Activated CD4-positive, CD25-positive, alpha-beta regulatory T cell (primary cell): Measurements from ENCODE around the gene TXNDC11.
A peak's percentile ranks its signal among the peaks of the same experiment; 100 is the strongest.

Experiments
- DNase-seq, 4 experiments: peaks; one replicate each; lab custom pipeline; 2025; lab: John Stamatoyannopoulos, UW

TXNDC11 gene

DNA sequence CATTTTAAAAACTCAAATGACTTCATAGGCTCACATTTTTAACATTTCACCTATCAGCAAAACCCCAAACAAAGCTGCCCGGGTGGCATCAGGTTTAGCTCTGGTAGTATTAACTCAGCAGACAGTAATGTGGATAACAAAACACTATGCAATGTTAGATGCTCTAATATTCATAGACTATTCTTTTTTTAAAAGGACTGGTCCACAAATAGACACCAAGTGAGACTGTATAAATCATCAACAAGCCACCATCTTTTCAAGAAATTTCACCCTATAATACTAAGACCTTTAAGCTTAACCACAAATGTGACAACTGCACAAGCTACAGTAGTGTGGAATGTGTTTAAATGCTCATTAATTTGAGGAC lies 54.2 kb downstream of the TXNDC11 start:
- DNase-seq = no peak

- DNase-seq = no peak
Measured at GRCh38 chr16:11687601-11688519, 54.8 kb downstream of the TXNDC11 start.

DNA sequence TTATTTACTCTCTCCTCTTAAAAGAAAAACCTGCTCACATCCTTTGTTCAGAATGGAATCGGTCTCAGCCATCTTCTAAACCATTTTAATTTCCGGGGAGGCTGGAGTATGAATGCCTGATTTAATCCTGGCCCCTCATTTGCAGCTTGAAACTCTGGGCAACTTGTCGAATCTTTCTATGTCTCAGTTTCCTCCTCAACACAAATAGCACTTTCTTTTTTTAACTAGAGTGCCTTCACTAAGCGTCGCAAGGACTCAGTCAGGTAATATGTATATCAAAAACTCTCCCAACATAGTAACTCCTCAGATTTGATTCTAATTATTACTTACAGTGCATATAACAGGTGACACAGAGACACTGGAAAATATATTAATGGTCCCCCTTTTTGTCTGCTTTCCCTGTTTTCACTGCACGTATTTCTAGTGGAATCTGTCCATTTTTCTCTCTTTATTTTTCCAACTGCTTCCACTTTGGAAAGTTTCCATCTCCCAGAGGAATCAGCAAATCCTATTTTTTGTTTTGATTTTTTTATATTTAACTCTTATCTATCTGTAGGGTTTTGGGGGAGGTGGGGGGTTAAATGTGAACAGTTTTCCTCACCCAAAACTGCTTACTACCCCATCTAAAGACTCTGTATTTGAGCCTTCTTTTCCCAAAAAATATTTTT lies 55.8 kb downstream of the TXNDC11 start:
- DNase-seq = no peak

DNA sequence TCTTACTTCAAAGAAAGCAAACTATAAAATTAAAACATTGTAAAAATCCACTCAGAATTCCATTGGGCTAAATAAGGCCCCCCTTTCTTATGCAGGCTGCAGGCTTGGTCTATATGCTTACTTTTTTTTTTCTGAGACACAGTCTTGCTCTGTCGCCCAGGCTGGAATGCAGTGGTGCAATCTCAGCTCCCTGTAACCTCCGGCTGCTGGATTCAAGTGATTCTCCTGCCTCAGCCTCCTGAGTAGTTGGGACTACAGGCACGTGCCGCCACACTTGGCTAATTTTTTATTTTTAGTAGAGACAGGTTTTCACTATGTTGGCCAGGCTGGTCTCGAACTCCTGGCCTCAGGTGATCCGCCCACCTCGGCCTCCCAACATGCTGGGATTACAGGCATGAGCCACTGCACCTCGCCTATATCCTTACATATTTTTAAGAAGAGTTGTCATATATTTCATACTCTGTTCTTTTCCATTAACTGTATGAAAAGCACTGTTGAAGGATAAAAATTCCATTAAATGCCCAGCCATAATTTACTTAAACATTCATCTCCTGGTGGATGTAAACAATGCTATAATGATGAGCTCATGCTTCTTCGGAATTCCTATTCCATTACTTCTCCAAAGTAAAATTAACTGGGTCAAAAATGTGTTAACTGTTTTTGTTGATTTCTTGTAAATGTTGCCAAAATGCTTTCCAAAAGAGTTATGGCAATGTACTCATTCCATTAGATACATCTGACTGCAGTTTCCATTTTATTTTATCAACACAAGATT lies 56.6 kb downstream of the TXNDC11 start:
- DNase-seq = no peak

GRCh38 chr16:11684231-11685025 lies 58.2 kb downstream of the TXNDC11 start:
- DNase-seq = no peak

GRCh38 chr16:11683145-11683544 lies 59.5 kb downstream of the TXNDC11 start:
- DNase-seq = no peak

DNA sequence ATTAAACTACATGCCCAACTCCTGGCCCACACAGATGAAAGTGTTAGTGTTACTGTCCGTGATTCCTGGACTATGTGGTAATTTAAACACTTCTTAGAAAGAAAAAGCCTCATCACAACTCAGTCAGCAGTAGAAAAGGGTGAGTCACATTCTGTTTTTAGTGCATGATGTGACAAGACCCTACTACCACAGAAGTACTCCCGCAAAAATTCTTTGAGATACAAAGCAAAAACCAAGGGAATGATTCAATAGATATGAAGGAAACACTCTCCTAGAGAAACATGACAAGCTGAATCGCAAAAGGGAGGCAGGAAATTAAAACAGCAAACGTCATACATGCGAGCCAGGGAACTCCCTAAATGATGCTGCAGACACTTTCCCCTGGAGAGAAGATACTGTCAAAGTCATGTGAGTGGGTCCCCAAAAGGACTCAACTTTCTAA lies 60.0 kb downstream of the TXNDC11 start:
- DNase-seq = no peak

GRCh38 chr16:11681976-11682654 lies 60.5 kb downstream of the TXNDC11 start:
- no peak for DNase-seq

- no peak for DNase-seq
Measured at GRCh38 chr16:11681556-11681955, 61.1 kb downstream of the TXNDC11 start.

GRCh38 chr16:11679941-11680911 lies 62.4 kb downstream of the TXNDC11 start:
- DNase-seq = no peak

DNA sequence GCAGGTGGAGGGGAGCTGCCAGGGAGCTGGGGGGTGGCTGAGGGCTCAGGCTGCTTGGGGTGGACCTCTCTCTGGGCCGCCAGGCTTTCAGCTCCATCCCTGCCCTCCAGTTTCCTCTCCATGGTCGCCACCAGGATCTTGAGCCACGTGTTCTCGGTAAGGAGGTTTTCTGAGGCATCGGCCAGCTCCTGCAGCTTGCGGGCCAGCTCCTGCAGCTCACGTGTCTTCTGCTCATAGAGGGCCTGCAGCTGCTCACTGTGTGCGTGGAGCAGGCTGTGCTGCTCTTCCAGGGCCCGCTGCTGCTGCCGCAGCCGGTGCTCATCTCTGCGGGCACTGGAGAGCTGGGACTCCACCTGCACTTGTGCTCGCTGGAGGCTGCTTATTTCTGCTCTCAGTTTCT lies 63.4 kb downstream of the TXNDC11 start:
- DNase-seq = no peak

- DNase-seq = no peak
Measured at GRCh38 chr16:11677959-11678881, 64.4 kb downstream of the TXNDC11 start.

DNA sequence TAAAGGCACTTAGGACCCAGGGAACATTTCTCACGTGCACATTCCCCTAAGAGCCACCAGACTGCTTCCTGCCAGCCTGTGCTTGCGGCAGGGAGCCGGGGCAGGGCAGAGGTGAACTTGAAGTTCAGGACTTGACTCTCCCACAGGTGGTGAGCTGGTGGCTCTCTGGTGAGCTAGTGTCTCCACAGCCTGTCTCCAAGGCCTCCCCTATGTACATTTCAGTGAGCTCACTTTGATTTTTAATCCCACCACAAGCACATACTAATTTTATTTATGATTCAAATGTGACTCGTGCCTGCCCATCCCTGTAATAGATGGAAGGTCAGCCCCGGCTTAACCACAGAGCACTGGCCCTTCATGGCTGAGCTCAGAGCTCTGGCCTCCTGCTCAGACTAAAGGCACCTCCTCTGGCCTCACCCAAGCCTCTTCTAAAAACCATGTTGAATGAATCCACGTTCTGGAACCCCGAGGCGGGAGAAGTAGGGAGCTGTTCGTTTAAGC lies 65.2 kb downstream of the TXNDC11 start:
- no peak for DNase-seq

DNA sequence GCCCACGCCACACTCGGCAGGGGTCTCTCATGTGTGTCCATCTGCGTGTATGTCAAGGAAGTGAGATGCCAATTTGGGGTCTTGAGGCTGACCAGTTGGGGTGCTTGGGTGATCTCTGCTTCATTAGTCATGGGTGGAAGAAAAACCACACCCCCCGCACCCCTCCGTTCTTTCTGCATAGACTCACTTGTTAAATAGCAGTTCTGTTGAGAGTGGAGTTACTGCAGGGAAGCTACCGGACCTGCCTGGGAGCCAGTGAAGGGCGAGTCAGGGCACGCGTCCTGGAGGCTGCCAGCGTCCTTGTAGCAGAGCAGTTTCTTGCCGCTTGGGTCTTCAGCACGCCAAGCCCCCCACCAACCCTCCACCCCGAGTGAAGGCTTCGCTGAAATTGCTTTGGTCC lies 65.9 kb downstream of the TXNDC11 start:
- DNase-seq = no peak

DNA sequence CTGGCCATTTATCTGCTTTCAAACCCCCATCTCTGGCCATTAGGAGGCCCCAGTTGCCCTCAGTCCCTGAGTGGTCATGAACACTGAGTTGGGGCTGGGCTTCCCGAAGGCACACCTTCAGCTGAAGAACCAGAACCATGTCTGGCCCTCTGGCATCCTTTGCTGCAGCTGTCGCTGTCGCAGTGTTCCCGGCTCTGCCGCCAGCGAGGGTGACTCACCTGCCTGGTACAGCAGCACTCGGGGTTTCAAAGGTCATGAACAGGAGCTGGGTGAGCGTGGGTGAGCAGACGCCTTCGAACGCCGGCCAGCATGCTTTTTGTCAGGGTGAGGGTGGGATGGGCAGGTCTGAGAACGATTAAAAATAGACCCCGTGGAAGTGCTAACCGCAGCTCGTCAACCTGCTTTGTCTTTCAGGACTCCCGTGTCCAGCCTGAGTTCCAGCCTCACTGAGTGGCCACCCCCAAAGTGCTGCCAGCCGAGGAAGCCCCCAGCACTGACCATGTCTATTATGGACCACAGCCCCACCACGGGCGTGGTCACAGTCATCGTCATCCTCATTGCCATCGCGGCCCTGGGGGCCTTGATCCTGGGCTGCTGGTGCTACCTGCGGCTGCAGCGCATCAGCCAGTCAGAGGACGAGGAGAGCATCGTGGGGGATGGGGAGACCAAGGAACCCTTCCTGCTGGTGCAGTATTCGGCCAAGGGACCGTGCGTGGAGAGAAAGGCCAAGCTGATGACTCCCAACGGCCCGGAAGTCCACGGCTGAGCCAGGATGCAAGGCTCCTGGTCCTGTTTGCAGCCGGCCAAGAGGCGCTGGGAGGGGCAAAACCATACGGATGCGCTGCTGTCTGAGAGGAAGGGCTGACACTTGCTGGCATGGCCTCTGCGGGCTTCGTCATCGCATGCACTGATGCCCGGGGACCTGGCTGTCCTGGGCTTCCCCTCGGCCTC lies 66.8 kb downstream of the TXNDC11 start:
- peak in 3 of 4 experiments; percentile 17 to 25 (median 21) for DNase-seq

GRCh38 chr16:11674818-11675560 lies 67.7 kb downstream of the TXNDC11 start:
- no peak for DNase-seq
